HepG2 (cell line): ENCODE measurements around the gene COL2A1. TPM values are rescaled to one million over a fixed set of nuclear protein-coding genes. Genes with fewer than 3 reads are reported as not detected.

Experiments used
- ATAC-seq: fragments of 200-7000 bp; cut with Tn5 transposase; 3 replicates; pipeline ENCODE4 v1.9.1; 2020; ENCODE audit warnings: mild to moderate bottlenecking, moderate library complexity
- BruUV-seq: library from RNA; stranded (reverse); fragments of 400-500 nt; replicated peaks from 2 replicates; lab custom pipeline; 2021; lab: Mats Ljungman, UMichigan
- CTCF ChIA-PET: fragments of 300-600 bp; formaldehyde crosslinking; extraction: SDS; loops from one replicate; lab custom pipeline; 2021; ENCODE audit warnings: low total read pairs, inconsistent platforms, low intra/inter-chr PET ratio; lab: Yijun Ruan, JAX
- POLR2A ChIA-PET: fragments of 350-600 bp; sonication (Branson Sonifier 250); formaldehyde crosslinking; loops from one replicate; lab custom pipeline; 2020; ENCODE audit warnings: antibody characterized with exemption, inconsistent platforms; lab: Yijun Ruan, JAX
- DNase-seq: peaks from one replicate; pipeline ENCODE4 v3.0.0-alpha.2; 2015; ENCODE audit warnings: low spot score
- FAIRE-seq: peaks from 3 replicates; lab custom pipeline; 2011; peaks lifted over from hg19 to GRCh38; lab: Jason Lieb, UNC
- H2AFZ ChIP-seq: one replicate; pipeline ENCODE4 v1.6.1; 2011; ENCODE audit warnings: low read length, inconsistent platforms
- H3K27ac ChIP-seq: fragments of 300-600 bp; 3 replicates; pipeline ENCODE4 v1.8.0; 2011; ENCODE audit warnings: mixed run types, mild to moderate bottlenecking, mixed read lengths, low read length, inconsistent platforms; ENCODE audit not compliant: insufficient read depth; ENCODE audit errors: extremely low read length
- H3K27me3 ChIP-seq, 2 experiments: fragments of 200-600 bp in 1 of 2; 2 replicates in 1 of 2; 3 replicates in 1 of 2; pipeline versions ENCODE4 v1.6.0 to v1.8.0; 2011; ENCODE audit warnings: low read length in 2 of 2, mild to moderate bottlenecking in 2 of 2, moderate library complexity in 2 of 2, inconsistent platforms in 1 of 2; ENCODE audit not compliant: insufficient read depth in 2 of 2, control insufficient read depth in 1 of 2
- H3K36me3 ChIP-seq, 2 experiments: fragments of 200-600 bp in 1 of 2; replicated peaks in 1 of 2; 2 replicates in 1 of 2; 3 replicates in 1 of 2; pipeline versions ENCODE4 v1.5.1 to v1.8.0; 2011; ENCODE audit warnings: low read length in 2 of 2, inconsistent platforms in 1 of 2; ENCODE audit not compliant: insufficient read depth in 2 of 2, control insufficient read depth in 1 of 2
- H3K4me1 ChIP-seq: 2 replicates; pipeline ENCODE4 v1.5.1; 2012; ENCODE audit warnings: low read length, inconsistent platforms; ENCODE audit not compliant: insufficient read depth
- H3K4me2 ChIP-seq: 2 replicates; pipeline ENCODE4 v1.6.0; 2011; ENCODE audit warnings: low read depth, low read length, inconsistent platforms
- H3K4me3 ChIP-seq, 3 experiments: fragments of 200-600 bp in 1 of 3; sonication (generic), shearing (Covaris generic) in 1 of 3; replicated peaks in 1 of 3; 2 replicates each; pipeline ENCODE4 v1.5.1; 2011 to 2016; ENCODE audit warnings: low read length in 3 of 3, inconsistent platforms in 2 of 3, low read depth in 2 of 3, mild to moderate bottlenecking in 2 of 3, control low read depth in 1 of 3, mixed read lengths in 1 of 3; ENCODE audit not compliant: insufficient read depth in 1 of 3
- H3K79me2 ChIP-seq: one replicate; pipeline ENCODE4 v1.6.1; 2011; ENCODE audit warnings: low read length, inconsistent platforms; ENCODE audit not compliant: insufficient read depth
- H3K9ac ChIP-seq: 2 replicates; pipeline ENCODE4 v1.6.0; 2011; ENCODE audit warnings: mild to moderate bottlenecking, low read depth, low read length, inconsistent platforms; ENCODE audit not compliant: insufficient read depth
- H3K9me3 ChIP-seq: 2 replicates; pipeline ENCODE4 v1.5.1; 2012; ENCODE audit warnings: mild to moderate bottlenecking, low read length
- H4K20me1 ChIP-seq: 2 replicates; pipeline ENCODE4 v1.6.0; 2011; ENCODE audit warnings: inconsistent platforms, mild to moderate bottlenecking, low read length, moderate library complexity; ENCODE audit not compliant: insufficient read depth
- AKAP8 ChIP-seq: sonication (generic); formaldehyde crosslinking; IDR thresholded peaks from 2 replicates; pipeline ENCODE4 v1.5.1; 2020; ENCODE audit warnings: mild to moderate bottlenecking, missing genetic modification reagents
- ELK4 ChIP-seq: sonication (generic); formaldehyde crosslinking; IDR thresholded peaks from 2 replicates; pipeline ENCODE4 v1.9.0; 2021; ENCODE audit warnings: missing genetic modification reagents, borderline replicate concordance
- HNF1B ChIP-seq: sonication (generic); formaldehyde crosslinking; IDR thresholded peaks from 2 replicates; pipeline ENCODE4 v1.5.1; 2020; ENCODE audit warnings: mild to moderate bottlenecking, moderate library complexity, missing genetic modification reagents
- HOMEZ ChIP-seq: IDR thresholded peaks from 2 replicates; pipeline ENCODE4 v1.6.1; 2016; ENCODE audit warnings: low read depth
- IRF1 ChIP-seq: sonication (generic); formaldehyde crosslinking; IDR thresholded peaks from 2 replicates; pipeline ENCODE4 v1.4.0; 2020; ENCODE audit warnings: low read depth, mild to moderate bottlenecking, missing genetic modification reagents
- MED13 ChIP-seq: sonication (generic); formaldehyde crosslinking; IDR thresholded peaks from 2 replicates; pipeline ENCODE4 v1.5.0; 2020; ENCODE audit warnings: missing genetic modification reagents
- MTA1 ChIP-seq: sonication (generic); formaldehyde crosslinking; IDR thresholded peaks from 2 replicates; pipeline ENCODE4 v1.4.0; 2020; ENCODE audit warnings: missing genetic modification reagents, mild to moderate bottlenecking, borderline replicate concordance
- PLRG1 ChIP-seq: fragments of 450-650 bp; conservative IDR thresholded peaks from 2 replicates; pipeline ENCODE4 v1.6.1; 2016
- SAP130 ChIP-seq: IDR thresholded peaks from 2 replicates; pipeline ENCODE4 v1.6.1; 2016; ENCODE audit warnings: low read depth
- SIN3B ChIP-seq: fragments of 150-350 bp; IDR thresholded peaks from 2 replicates; pipeline ENCODE4 v1.6.1; 2014; ENCODE audit warnings: low read length
- TERF1 ChIP-seq: sonication (generic); formaldehyde crosslinking; IDR thresholded peaks from 2 replicates; pipeline ENCODE4 v1.8.0; 2022; ENCODE audit warnings: mild to moderate bottlenecking, missing genetic modification reagents, moderate library complexity
- ZNF34 ChIP-seq: sonication (generic); formaldehyde crosslinking; IDR thresholded peaks from 2 replicates; pipeline ENCODE4 v1.4.0; 2020; ENCODE audit warnings: mild to moderate bottlenecking, missing genetic modification reagents, borderline replicate concordance
- ZNF367 ChIP-seq: sonication (generic); formaldehyde crosslinking; IDR thresholded peaks from 2 replicates; pipeline ENCODE4 v1.4.0; 2020; ENCODE audit warnings: missing genetic modification reagents, borderline replicate concordance
- ZNF484 ChIP-seq: sonication (generic); formaldehyde crosslinking; IDR thresholded peaks from 2 replicates; pipeline ENCODE4 v1.5.1; 2020; ENCODE audit warnings: mild to moderate bottlenecking, low read depth, missing genetic modification reagents, borderline replicate concordance
- ZNF740 ChIP-seq: sonication (generic); formaldehyde crosslinking; IDR thresholded peaks from 2 replicates; pipeline ENCODE4 v1.4.0; 2020; ENCODE audit warnings: missing genetic modification reagents
- ZNF746 ChIP-seq: sonication (generic); formaldehyde crosslinking; IDR thresholded peaks from 2 replicates; pipeline ENCODE4 v1.8.0; 2022; ENCODE audit warnings: mild to moderate bottlenecking, missing genetic modification reagents
- ZNF782 ChIP-seq: sonication (generic); formaldehyde crosslinking; IDR thresholded peaks from 2 replicates; pipeline ENCODE4 v1.4.0; 2020; ENCODE audit warnings: missing genetic modification reagents, mild to moderate bottlenecking, borderline replicate concordance
- WGBS: methylation state at CpG from one replicate; pipeline ENCODE4 v1.1.6; 2017; ENCODE audit warnings: low lambda C conversion rate; 5-methylcytosine and 5-hydroxymethylcytosine counted together
- in situ Hi-C: cut with HindIII; loops from 2 replicates; pipeline ENCODE4 v1.10.0; 2017; ENCODE audit warnings: low pct_unique_long_range_greater_than_20kb; ENCODE audit not compliant: extremely low pct_ligation_motif_present
- intact Hi-C: fragments of 100-400 bp; cut with micrococcal nuclease; formaldehyde crosslinking; loops from one replicate; pipeline ENCODE4 v1.10.0; 2022; ENCODE audit not compliant: unreplicated experiment
- polyA plus RNA-seq, 8 experiments: library from polyadenylated mRNA; depleted of rRNA in 3 of 8; stranded (reverse) in 7 of 8; unstranded in 1 of 8; fragments of >200 nt; fragmentation: Illumina TruSeq in 4 of 8; extraction: Trizol in 4 of 8; gene quantifications; 2 replicates each; pipeline versions ENCODE4 v1.2.1 to v1.2.3, GENCODE V29; 2011 to 2016; ENCODE audit warnings: low read depth in 4 of 8, missing spikeins in 1 of 8, mixed read lengths in 1 of 8; ENCODE audit not compliant: insufficient read depth in 1 of 8
- total RNA-seq, 5 experiments: library from RNA; depleted of rRNA; stranded (reverse); fragments of >200 nt; fragmentation: Illumina TruSeq; extraction: Trizol; gene quantifications; 2 replicates each; pipeline ENCODE4 v1.2.3, GENCODE V29; 2016; ENCODE audit warnings: low read depth in 1 of 5

Gene COL2A1
- total and polyA plus RNA-seq, 2 of the 13 experiments (the other 11 are each of a cell fraction or from before 2014, with no cell fraction given): 7.4 to 38.3 TPM

- ATAC-seq: no peak
Observed at GRCh38 chr12:47954058-47954457, 50.2 kb downstream of the COL2A1 start.

More at GRCh38 chr12:47954058-47954457, 50.2 kb downstream of the COL2A1 start:
- in situ Hi-C loops: loop anchor here (5.0 kb wide), 1 partner anchor 52 kb away; the partner anchor contains the start of gene VDR
- Histone ChIP-seq H2AFZ (no peak overlapping the region), H3K27ac (no peak overlapping the region), H3K9me3 (peaks cover 12% of the 10 kb centered on the region; the same call in 1 of the 2 replicates), H3K36me3 (no peaks in the 10 kb centered on the region), H3K4me2 (no peak overlapping the region), H3K4me1 (peaks cover 36% of the 10 kb centered on the region), H3K27me3 (peaks cover 1 to 29% of the 10 kb centered on the region in 2 experiments; a peak in 3 of 5 replicates), H3K4me3 (no peak overlapping the region), H3K79me2 (no peaks in the 10 kb centered on the region), H3K9ac (no peak overlapping the region), H4K20me1 (no peaks in the 10 kb centered on the region)
- POLR2A ChIA-PET: no interaction called here
- DNase-seq (no peak), FAIRE-seq (no peak)
- 67% methylated on average over 1 of the region's 8 CpGs for WGBS
- CTCF ChIA-PET: no interaction called here
- no TSS peak for BruUV-seq
- intact Hi-C loops: no loop called here
- TF ChIP-seq AKAP8 (no peak), IRF1 (CRISPR knock-in tag) (no peak), ZNF367 (CRISPR knock-in tag) (no peak), ZNF782 (CRISPR knock-in tag) (no peak), HNF1B (CRISPR knock-in tag) (no peak), ELK4 (no peak), TERF1 (CRISPR knock-in tag) (no peak), ZNF746 (CRISPR knock-in tag) (no peak), ZNF484 (CRISPR knock-in tag) (no peak), PLRG1 (no peak), HOMEZ (CRISPR knock-in tag) (no peak), MED13 (CRISPR knock-in tag) (no peak), SIN3B (no peak), ZNF34 (CRISPR knock-in tag) (no peak), ZNF740 (CRISPR knock-in tag) (no peak), MTA1 (no peak), SAP130 (no peak)
